Measurements from ENCODE around the gene MYO5C.

Gene MYO5C

DNA sequence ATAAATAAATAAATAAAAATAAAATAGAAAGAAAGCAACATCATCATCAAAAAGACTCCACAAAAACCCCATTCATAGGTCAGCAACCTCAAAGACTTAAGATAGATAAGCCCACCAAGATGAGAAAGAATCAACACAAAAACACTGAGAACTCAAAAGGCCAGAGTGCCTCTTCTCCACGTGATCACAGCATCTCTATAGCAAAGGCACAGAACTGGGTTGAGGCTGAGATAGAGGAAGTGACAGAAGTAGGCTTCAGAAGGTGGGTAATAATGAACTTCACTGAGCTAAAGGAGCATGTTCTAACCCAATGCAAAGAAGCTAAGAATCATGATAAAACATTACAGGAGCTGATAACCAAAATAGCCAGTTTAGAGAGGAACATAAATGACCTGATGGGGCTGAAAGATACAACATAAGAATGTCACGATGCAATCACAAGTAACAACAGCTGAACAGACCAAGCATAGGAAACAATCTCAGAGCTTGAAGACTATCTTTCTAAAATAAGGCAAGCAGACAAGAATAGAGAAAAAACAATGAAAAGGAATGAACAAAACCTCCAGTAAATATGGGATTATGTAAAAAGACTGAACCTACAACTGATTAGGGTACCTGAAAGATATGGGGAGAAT is 130.9 kb downstream of the MYO5C start:
- DNase-seq, result no peak

DNA sequence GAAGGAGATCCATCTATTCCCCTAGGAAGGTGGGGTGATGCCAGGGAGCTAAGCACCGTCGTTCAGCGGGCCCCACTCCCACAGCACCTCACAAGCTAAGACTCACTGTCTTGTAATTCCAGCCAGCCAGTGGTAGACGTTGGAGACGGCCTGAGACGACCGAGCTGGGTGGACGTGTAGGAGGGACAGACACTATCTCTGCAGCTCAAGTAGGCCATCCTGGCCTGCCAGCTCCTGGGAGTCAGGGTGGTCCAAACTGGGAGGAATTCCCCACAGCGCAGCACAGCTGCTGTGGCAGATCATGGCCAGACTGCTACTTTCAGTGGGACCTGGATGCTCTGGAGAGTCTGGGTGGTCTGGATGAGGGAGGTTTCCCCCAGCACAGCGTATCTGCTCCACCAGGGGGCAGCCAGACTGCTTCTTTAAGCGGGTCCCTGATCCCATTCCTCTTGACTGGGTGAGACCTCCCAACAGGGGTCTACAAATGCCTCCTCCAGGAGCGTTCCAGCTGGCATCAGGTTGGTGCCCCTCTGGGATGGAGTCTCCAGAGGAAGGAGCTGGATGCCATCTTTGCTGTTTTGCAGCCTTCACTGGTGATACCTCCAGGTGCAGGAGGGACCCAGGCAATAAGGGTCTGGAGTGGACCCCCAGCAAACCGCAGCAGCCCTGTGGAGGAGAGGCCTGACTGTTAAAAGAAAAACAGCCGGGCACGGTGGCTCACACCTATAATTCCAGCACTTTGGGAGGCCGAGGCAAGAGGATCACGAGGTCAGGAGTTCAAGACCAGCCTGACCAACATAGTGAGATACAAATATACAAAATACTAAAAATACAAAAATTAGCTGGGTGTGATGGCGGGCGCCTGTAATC is 132.0 kb downstream of the MYO5C start:
- DNase-seq, result no peak

DNA sequence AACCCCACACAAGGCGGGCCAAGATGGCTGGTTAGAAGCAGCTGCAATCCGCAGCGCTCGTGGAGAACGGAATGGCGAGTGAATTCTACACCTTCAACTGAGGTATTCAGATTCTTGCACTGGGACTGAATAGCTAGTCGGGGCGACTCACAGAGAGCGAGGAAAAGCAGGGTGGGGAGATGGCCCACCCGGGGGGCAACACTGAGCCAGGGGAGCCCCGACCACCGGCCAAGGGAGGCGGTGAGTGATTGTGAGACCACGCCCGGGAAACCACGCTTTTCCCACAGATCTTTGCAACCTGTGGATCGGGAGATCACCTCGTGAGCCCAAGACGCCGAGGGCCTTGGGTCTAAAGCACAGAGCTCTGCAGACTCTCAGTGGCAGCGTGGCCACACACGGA is 132.7 kb downstream of the MYO5C start:
- no peak for DNase-seq

DNA sequence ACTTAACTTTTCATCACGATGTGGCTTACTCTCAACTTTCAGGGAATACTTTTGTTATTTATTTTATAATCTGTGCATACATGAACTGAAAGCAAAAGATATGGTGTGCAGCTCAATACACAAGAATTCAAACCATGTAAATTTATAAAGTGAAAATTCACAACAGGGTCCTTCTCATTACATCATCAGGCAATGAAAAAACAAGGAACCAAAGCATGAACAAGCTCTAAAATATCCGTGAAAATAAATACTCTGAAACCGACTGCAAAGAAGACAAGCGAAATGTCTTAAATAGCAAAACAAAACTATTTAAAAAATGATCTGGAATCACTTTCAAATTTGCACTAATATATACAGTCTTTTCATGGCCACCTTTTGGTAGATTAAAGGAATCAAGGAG is 133.3 kb downstream of the MYO5C start:
- no peak for DNase-seq

DNA sequence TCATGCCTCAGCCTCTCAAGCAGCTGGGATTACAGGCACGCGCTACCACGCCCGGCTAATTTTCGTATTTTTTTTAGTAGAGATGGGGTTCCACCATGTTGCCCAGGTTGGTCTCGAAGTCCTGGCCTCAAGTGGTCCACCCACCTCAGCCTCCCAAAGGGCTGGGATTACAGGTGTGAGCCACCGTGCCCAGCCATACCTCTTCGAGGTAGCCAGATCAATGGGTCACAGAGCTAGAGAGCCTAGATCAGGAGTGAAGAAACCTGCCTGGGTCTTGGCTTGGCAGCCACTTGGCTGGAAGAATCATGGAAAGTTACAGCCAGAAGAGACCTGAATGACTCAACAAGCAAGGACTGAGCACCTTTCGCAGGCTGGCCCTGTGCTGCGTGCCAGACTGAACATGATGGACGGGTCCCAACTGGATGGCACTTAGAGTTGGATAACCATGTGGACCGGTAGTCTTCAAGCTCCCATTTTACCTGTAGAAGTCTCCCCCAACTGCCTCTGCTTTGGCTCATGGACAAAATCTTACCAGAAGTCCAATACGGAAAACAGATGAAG is 134.1 kb downstream of the MYO5C start:
- no peak for DNase-seq

DNA sequence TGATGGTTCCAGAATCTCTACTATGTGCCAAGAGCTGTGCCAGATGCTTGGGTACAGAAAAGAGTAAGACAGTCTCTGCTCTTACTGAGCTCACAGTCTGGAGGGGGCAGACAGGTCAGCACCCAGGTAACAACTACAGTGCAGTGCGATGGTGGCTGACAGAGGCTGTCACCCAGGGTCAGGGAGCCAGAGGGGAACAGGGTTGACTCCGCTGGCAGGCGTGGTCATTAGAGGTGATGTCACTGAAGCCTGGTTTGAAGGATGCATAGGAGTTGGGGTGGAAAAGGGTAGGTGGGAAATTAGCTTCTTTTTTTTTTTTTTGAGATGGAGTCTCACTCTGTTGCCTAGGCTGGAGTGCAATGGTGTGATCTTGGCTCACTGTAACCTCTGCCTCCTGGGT is 136.0 kb downstream of the MYO5C start:
- no peak for DNase-seq

DNA sequence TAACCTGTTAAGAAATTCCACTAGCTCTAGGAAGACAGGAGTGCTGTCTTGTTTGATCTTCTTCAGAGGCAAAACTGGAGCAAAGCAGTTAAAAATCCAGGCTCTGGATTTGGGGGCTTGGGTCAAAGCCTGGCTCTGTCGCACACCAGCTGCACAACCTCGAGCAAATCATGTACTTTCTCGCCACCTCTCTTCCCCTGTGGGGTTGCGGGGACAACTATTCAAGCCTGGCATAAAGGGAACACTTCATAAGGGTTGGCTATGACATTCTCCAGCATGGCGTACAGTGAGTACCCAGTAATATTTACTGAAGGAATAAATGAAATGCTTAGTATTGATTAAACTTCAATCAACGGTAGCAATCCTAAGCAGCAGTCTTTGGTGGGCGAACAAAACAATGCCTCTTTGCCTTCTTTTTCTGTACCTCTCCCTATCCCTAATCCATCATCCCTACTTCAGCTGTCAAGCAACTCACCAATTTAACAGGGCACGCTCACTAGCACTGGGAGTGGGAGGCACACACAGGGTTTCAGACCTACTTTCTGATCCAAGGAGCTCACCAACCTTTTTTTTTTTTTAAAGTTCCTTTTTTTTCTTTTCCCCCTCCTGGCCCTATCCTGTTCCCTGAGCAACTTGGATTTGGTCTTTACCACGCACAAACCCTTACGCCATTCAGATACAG is 137.4 kb downstream of the MYO5C start:
- DNase-seq, result no peak

DNA sequence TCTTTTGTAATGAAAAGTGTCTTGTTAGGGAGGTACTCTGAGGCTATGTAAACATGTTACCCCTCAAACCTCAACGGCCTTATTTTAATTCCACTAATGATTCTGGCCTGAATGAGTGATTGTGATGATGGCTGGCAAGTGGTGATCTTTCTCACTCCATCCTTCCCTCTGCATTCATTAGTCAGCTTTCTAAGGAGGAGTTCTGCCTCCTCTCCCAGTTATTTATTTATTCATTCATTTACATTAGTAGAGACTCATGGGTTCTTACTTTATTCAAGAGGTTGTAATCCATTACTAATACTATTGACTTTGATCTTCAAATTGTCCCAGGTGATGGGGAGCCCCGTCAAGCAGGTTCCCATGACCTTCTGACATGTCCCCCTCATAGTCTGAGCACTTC is 139.7 kb downstream of the MYO5C start:
- DNase-seq, result no peak

DNA sequence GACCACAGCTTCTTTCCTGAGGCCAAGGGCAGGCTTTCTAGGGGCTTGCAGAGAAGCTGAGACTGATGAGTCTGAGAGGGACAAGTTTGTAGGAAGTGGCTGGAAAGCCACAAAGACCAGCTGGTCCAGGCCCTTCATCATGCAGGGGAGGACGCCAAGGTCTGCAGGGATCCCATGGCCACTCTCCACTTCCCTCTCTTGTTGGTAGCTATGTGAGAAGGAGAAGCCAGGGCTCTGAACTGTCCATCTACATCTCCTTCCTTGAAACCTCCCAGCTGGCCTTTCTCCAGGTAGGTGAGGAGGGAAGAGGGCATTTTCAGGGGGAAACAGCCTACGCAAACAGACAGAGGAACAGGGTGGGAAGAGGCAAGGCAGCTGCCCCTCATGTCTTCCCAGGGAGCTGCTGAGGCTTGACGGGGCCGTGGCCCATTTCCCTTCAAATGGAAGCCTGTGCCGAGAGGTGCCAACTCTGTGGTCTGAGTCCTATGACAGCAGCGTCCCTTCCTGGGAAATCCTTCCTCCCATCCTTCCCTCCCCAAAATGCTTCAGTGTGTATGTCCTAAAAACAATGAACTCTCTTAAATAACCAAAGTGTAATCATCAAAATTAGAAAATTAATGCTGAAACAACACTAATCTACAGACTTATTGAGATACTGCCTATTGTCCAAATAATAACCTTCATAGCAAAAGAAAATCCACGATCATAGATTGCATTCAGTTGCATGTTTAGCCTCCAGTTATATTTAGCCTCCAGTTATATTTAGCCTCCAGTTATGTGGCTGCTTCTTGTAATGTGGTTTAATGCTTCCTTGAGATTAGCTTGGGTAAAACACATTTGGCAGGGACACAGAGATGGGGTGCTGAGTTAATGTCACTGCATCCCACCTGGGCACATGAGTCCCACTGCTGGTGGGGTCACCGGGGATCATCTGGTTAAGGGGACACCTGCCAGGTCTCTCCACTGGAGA is 140.4 kb downstream of the MYO5C start:
- no peak for DNase-seq

DNA sequence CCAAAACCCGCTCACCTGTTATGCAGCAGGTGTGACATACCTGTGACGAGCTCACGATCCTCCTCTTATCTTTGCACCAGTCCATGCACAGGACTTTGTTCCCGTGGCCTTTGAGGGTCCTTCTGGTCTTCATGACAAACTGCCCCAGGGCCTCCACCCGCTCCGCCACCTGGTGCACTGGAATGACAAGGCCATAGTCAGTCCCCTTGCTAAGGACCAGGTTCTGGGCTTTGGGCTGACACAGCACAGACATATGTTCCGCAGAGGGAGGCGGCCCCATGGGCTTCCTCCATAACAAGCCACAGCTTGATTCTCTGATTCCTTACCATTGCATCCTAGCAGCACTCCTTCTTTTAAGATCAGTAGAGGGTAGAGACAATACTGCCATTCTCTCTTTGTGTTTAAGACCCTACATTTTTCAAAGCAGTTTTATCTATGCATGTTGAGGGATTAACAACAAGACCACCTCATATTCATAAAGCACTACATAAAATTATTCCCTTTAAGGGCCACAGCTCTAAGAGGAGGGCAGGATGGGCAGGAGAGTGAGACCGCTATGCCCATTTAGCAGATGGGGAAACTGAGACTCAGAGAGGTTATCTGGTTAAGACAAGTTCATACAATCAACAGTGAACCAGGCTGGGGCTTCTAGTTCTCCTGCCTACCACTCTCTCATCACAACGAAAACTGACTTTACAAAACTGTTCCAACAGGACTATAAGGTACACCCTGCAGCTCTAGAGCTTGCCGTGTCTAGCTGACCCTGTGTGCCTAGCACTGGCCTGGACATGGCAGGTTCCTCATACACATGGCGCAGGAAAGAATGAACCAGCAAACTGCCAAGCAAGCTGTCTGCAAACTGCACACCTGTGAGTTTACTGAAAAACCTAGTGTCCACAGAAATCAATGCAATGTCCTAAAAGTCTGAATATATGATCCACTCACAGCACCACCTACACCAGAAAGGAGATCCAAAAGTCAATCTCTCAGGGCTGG is 141.4 kb downstream of the MYO5C start:
- no peak for DNase-seq

DNA sequence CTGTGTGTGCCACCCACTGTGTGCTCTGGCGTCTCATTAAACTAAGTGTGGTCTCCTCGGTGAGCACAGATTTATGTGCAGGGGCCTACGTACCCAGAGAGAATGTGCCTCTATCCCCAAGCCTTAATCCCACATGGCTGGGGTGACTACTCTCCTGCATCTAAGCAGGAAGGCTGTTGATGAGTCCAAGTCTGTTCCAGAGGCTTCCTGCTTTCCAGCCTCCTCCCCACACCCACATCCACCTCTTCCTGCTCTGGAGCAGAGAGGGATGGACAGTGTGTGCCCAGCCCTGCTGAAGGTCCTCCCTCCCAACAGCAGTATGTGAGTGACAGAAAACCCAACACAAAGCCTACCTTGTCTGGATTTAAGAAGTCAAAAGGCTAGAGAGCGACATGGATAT is 144.3 kb downstream of the MYO5C start:
- DNase-seq, result no peak

DNA sequence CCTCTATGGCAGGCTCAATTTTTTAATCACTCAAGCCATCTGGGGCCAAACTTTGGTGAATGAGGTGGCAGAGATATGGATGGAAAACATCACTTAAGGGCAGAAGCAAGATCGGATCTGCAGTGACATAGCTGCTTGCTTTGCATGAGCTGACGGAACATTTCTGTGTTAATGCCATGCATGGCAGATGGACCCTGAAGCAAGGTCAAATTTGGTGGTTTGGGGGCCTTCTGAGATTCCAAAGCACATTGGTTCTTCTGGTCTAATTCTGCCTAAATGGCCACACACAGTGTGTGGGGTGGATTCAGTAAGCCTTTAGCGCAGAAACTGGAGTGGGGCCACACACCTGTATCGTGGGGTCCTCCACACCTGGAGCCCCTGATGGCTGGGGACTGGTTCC is 144.7 kb downstream of the MYO5C start:
- no peak for DNase-seq

DNA sequence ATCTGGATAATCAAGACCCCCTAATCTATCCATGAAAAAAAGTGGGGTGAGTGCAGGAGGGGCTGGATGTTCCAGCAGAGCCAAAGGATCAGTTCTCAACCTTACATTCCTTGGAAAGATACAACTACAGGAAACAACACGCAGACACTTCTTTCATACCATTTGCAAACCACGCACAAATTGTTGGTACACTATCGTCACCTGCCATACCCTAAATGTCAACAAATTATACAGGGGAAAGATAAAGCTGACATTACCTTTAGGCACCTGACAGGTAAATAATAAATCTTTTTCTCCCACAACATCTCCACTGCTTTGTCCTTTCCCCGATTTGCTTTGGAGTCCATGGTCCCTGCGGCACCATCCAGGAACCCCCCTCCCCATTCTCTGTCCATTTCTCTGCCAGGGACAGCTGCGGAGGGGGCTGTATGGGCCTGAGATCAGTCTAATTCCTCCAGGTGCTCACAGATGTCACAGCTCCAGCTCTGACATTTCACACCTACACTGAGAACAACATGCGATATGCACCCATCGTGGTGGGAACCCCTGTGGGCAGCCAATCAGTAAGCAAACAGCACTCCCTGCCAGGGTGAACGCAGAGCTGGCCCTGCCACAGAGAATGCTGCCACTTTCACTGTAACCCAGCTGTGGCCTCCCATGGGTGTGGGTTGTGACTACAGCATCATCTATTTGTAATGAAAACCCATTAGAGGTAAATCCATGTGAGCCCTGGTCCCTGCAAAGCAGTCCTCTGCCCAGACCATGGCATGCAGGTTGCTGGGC is 145.4 kb downstream of the MYO5C start:
- DNase-seq, result no peak

DNA sequence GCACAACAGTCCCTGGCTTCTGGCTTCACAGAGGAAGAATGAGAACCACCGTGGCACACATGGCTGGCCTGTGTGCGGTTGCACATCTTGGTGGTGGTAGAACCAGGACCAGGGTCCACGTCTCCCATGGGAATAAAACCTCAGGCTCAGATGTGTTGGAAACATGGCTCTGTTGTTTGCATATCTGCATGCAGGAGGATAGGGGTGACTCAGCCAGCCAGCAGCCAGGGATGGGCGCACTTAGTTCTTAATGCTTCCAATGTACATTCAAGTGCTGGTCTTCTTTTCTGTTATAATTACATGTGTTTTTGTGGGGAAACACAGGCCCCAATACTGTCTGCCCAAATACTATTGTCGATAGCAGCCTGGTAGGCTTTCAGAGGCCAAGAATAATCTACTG is 147.2 kb downstream of the MYO5C start:
- DNase-seq, result no peak

DNA sequence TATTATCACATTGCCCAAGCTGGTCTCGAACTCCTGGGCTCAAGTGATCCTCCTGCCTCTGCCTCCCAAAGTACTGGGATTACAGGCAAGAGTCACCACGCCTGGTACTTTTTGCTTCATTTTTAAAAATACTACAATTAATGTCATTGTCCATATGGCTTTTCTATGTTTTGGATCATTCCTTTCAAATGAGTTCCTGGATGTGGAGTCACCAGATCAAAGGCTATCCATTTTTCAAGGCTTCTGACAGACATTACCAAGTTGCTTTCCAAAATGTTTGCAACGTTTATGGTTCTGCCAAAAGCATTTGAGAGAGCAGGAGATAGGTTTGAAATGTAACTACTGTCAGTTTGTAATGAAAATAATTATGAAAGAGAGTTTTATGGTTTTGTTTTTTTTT is 148.8 kb downstream of the MYO5C start:
- no peak for DNase-seq

DNA sequence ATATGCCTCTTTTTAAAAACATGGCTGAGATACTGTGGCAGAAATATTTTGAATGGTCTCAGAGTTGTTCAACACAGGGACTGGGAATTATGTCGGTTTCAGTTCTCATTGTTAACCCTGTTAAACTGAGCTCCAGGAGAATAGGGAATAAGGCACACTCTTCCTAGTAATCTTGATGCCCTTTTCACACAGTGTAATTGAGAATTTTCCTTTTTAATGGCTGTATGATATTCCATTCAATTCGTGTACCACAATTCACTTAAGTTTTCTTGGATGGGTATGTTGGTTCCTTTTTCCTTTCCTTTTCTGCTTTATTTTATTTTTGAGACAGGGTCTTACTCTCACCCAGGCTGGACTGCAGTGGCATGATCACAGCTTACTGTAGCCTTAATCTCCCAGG is 149.3 kb downstream of the MYO5C start:
- no peak for DNase-seq

DNA sequence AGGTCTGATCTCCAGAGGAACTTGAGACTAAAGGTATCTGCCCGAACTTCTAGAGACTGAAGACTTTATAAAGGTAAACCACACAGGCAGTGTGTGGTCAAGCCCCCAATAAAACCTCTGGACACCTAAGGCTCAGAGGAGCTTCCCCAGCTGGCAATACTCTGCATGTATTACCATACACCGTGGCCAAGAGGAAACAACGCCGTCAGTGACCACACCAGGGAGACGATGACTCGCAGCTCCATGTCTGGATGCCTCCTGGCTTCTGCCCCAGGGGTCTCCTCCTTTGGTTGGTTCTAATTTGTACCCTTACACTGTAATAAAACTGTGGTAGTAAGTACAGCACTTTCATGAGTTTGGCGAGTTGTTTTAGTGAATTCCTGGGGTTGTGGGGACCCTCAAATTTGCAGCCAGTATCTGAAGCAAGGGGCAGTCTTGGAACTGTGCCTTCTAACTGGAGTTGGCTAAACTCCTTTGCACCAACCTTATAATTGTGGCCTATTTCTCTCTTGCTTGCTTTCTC is 150.9 kb downstream of the MYO5C start:
- no peak for DNase-seq

DNA sequence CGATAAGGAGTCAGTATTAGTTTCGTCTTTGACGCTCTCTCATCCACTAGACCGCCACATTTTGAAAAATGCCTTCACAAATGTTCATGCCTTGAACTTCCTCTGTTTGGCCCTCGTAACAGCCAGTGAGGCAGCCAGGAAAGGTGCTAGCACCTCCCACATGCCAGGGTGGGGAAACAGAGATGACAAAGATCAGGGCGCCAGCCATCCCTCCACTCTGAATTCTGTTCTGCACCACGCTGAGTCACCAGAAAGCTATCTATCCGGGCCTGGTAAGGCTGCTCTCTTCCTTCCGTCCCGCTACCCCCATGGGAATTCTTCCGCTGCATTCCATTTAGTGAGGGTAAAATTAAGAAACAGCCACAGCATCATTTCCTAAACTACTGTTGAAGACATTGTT is 151.7 kb downstream of the MYO5C start:
- DNase-seq, result no peak

Data from NCI-H510A treated with DMSO at 0.1 percent for 48 hours (cell line).